HUES48 (cell line): ENCODE measurements around the gene C20orf204.

Source experiments
- H3K27ac ChIP-seq: one replicate; pipeline ENCODE4 v1.7.0; 2013; ENCODE audit warnings: low read depth, low read length, inconsistent platforms
- H3K27me3 ChIP-seq: 2 replicates; pipeline ENCODE4 v1.6.1; 2013; ENCODE audit warnings: mild to moderate bottlenecking, low read length; ENCODE audit not compliant: control insufficient read depth, insufficient read depth
- H3K36me3 ChIP-seq: 2 replicates; pipeline ENCODE4 v1.6.1; 2013; ENCODE audit warnings: low read length; ENCODE audit not compliant: control insufficient read depth, insufficient read depth
- H3K4me1 ChIP-seq: 2 replicates; pipeline ENCODE4 v1.6.1; 2013; ENCODE audit warnings: mild to moderate bottlenecking, low read length; ENCODE audit not compliant: control insufficient read depth, insufficient read depth
- H3K4me3 ChIP-seq: 2 replicates; pipeline ENCODE4 v1.5.1; 2013; ENCODE audit warnings: mild to moderate bottlenecking, low read depth, low read length
- H3K9ac ChIP-seq: 2 replicates; pipeline ENCODE4 v1.6.1; 2013; ENCODE audit warnings: mild to moderate bottlenecking, low read depth, low read length, moderate library complexity
- H3K9me3 ChIP-seq: 2 replicates; pipeline ENCODE4 v1.6.1; 2013; ENCODE audit warnings: low read length; ENCODE audit not compliant: control insufficient read depth, insufficient read depth

Gene C20orf204

GRCh38 chr20:64077094-64077493 lies 41.1 kb downstream of the C20orf204 start:
- Histone ChIP-seq H3K4me1 (peaks cover 8% of the 10 kb centered on the region; the same call in 1 of the 2 replicates), H3K36me3 (no peaks in the 10 kb centered on the region; the same call in 1 of the 2 replicates), H3K9me3 (no peaks in the 10 kb centered on the region), H3K27me3 (peaks cover 20% of the 10 kb centered on the region), H3K9ac (no peak overlapping the region), H3K4me3 (no peak overlapping the region), H3K27ac (no peak overlapping the region)

GRCh38 chr20:64077541-64077875 lies 41.5 kb downstream of the C20orf204 start:
- Histone ChIP-seq H3K4me3 (no peak overlapping the region), H3K27me3 (peaks cover 23% of the 10 kb centered on the region), H3K4me1 (peaks cover 12% of the 10 kb centered on the region; the same call in 1 of the 2 replicates), H3K36me3 (no peaks in the 10 kb centered on the region; the same call in 1 of the 2 replicates), H3K9me3 (no peaks in the 10 kb centered on the region), H3K27ac (no peak overlapping the region), H3K9ac (no peak overlapping the region)

- Histone ChIP-seq H3K27ac (no peak overlapping the region), H3K4me3 (no peak overlapping the region), H3K4me1 (peaks cover 14% of the 10 kb centered on the region), H3K9me3 (no peaks in the 10 kb centered on the region), H3K9ac (no peak overlapping the region), H3K36me3 (no peaks in the 10 kb centered on the region; the same call in 1 of the 2 replicates), H3K27me3 (peaks cover 27% of the 10 kb centered on the region)
These were observed 42.0 kb downstream of the C20orf204 start for GRCh38 chr20:64077876-64078551.

GRCh38 chr20:64078934-64079272 lies 42.9 kb downstream of the C20orf204 start:
- Histone ChIP-seq H3K9me3 (no peaks in the 10 kb centered on the region), H3K9ac (no peak overlapping the region), H3K27me3 (peaks cover 36% of the 10 kb centered on the region), H3K4me3 (peak overlapping the region; percentile 82), H3K27ac (no peak overlapping the region), H3K36me3 (no peaks in the 10 kb centered on the region; the same call in 1 of the 2 replicates), H3K4me1 (peaks cover 17% of the 10 kb centered on the region)

- H3K4me3 ChIP-seq, result peak within 1 kb of the TSS; percentile 82
- H3K27ac ChIP-seq, result peak within 1 kb of the TSS; percentile 21
- no peaks in the 10 kb centered on the region for H3K36me3 ChIP-seq
- peaks cover 21% of the 10 kb centered on the region for H3K4me1 ChIP-seq
- no peaks in the 10 kb centered on the region for H3K9me3 ChIP-seq
- H3K27me3 ChIP-seq, result peaks cover 41% of the 10 kb centered on the region
- peak within 1 kb of the TSS; percentile 46; the same call in 1 of the 2 replicates for H3K9ac ChIP-seq
These were observed 43.5 kb downstream of the C20orf204 start, which contains the start of gene RGS19 for GRCh38 chr20:64079273-64080012. RGS19 (minus strand) TSS chr20:64079518; CDS start chr20:64076886, 2,632 bp downstream.

GRCh38 chr20:64080013-64080812 lies 44.2 kb downstream of the C20orf204 start, which contains the start of gene OPRL1:
OPRL1 (plus strand) TSS chr20:64080082; CDS start chr20:64092721, 12,639 bp downstream.
- Histone ChIP-seq H3K27ac (peak within 1 kb of the TSS; percentile 21), H3K4me3 (peak within 1 kb of the TSS; percentile 82), H3K36me3 (no peaks in the 10 kb centered on the region), H3K4me1 (peaks cover 24% of the 10 kb centered on the region), H3K9ac (peak within 1 kb of the TSS; percentile 46; the same call in 1 of the 2 replicates), H3K27me3 (peaks cover 49% of the 10 kb centered on the region), H3K9me3 (no peaks in the 10 kb centered on the region)

- Histone ChIP-seq H3K9ac (no peak overlapping the region), H3K36me3 (no peaks in the 10 kb centered on the region), H3K4me1 (peaks cover 24% of the 10 kb centered on the region), H3K4me3 (peak overlapping the region; percentile 82; the same call in 1 of the 2 replicates), H3K27ac (no peak overlapping the region), H3K9me3 (no peaks in the 10 kb centered on the region), H3K27me3 (peaks cover 57% of the 10 kb centered on the region)
These were observed 45.0 kb downstream of the C20orf204 start for GRCh38 chr20:64080813-64081623.

- Histone ChIP-seq H3K36me3 (no peaks in the 10 kb centered on the region), H3K4me3 (no peak overlapping the region), H3K27ac (no peak overlapping the region), H3K4me1 (peaks cover 24% of the 10 kb centered on the region), H3K9ac (no peak overlapping the region), H3K9me3 (no peaks in the 10 kb centered on the region), H3K27me3 (peaks cover 62% of the 10 kb centered on the region)
These were observed 45.6 kb downstream of the C20orf204 start for GRCh38 chr20:64081624-64081964.

- no peaks in the 10 kb centered on the region for H3K36me3 ChIP-seq
- H3K4me3 ChIP-seq, result no peak overlapping the region
- H3K9ac ChIP-seq, result no peak overlapping the region
- H3K4me1 ChIP-seq, result peaks cover 24% of the 10 kb centered on the region
- no peaks in the 10 kb centered on the region for H3K9me3 ChIP-seq
- H3K27ac ChIP-seq, result no peak overlapping the region
- peaks cover 62% of the 10 kb centered on the region for H3K27me3 ChIP-seq
These were observed 46.2 kb downstream of the C20orf204 start for GRCh38 chr20:64082126-64082731.

- H3K27me3 ChIP-seq, result peaks cover 62% of the 10 kb centered on the region
- H3K9ac ChIP-seq, result no peak overlapping the region
- no peaks in the 10 kb centered on the region for H3K9me3 ChIP-seq
- H3K27ac ChIP-seq, result no peak overlapping the region
- H3K4me1 ChIP-seq, result peaks cover 24% of the 10 kb centered on the region
- no peaks in the 10 kb centered on the region for H3K36me3 ChIP-seq
- peak overlapping the region; percentile 70 for H3K4me3 ChIP-seq
These were observed 46.9 kb downstream of the C20orf204 start for GRCh38 chr20:64082820-64083377.
